Activated CD4-positive, alpha-beta T cell treated with anti-CD3 and anti-CD28 coated beads for 24 hours (primary cell): ENCODE data around the gene OPRL1.

Experiments used
- DNase-seq, 2 donors: peaks; one replicate each; pipeline ENCODE4 v3.0.0-alpha.2; 2020; ENCODE audit warnings: low read depth in 2 of 2

The OPRL1 gene

DNA sequence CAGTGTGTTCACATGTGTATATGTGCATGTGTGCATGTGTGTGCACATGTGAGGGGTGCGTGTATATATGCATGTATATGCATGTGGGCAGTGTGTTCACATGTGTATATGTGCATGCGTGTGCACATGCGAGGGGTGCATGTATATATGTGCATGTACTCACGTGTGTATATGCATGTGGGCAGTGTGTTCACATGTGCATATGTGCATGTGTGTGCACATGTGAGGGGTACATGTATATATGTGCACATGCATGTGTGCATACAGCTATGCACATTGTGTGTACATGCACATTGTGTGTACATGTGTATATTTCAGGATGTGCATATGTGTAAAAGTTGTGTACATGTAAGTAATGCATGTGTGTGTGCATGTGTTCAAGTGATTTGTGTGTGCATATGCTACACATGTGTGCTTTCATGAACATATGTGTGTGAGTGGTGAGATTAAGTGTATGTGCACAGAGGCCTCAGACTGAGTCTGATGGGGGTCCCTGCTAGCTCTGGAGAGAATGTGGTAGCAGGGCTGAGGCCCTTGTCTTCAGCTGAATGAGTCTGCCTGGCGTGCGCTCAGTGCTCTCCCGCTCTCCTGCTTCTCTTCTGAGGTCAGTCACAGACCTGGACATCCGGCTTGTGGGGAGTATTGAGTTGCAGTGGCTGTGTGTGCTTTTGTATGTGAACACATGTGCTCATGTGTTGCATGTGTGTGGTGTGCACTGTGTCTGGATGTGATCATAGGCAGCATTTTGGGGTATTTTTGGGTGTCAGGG lies 64.4 kb downstream of the OPRL1 start:
- DNase-seq = no peak

DNA sequence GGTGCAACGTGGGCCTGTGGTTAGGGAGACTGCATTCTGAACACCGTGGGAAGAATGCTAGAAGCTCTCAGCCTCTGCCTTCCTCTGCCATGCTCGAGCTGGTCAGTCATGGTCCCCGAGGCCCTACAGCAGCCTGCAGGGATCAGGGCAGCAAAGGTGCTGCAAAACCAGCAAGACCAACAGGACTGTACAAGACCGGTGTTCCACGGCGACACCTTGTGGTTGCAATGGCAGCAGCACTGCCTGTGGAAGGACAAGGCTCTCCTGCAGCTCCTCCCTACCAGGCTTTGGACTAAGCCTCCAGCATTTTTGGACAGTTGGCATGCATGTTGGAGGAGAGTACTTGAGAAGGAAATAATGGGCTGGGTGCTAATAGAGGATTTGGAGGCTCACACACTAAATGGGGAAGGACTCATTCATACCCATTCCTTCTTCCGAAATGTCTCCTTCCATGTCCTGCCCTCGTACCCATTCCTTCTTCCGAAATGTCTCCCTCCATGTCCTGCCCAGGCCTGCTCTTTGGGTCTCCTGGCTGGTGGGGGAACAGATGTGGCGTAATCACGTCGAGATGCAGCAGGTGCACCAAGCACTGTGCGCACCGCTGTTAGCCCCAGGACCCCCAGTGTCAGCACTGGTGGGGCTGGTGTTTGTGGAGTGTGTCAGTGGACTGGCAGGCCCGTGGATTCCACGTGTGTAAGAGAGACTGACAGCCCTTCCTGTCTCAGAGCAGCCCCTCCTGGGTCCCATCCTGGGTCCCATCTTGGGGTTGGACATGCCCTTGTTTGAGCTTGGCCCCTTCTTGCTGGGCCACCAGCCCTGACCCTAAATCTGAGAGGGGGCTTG lies 65.8 kb downstream of the OPRL1 start:
- peak in 1 of 2 donors; percentile 22 for DNase-seq

DNA sequence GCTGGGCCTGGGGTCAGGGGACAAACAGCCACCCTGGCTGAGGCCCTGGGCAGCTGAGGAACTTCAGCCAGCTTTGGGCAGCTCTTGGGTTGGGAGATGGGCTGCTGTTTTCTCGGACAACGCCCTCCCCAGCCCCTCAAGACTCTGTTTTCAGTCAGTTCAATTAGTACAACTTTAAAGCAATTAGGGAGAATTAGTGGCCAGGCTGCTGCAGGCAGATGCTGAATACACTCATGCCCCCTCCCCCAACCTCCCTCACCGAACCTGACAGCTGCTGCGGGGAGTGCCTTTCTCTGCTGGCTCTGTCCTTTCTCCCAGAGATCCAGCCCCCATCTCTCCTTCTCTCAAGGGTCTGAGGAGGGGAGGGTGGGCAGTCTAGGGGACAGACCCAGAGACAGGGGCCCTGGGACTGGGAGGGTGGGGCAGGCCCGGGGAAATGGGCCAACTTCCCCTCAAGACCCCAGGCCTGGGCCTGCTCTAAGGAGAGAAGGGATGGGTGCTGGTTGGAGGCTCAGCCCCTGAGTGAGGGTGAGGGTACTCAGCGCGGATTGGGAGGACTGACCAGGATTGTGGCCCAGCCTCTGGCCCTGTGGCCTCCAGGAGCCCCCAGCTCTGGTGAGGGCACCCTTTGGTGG lies 66.5 kb downstream of the OPRL1 start:
- DNase-seq = no peak

DNA sequence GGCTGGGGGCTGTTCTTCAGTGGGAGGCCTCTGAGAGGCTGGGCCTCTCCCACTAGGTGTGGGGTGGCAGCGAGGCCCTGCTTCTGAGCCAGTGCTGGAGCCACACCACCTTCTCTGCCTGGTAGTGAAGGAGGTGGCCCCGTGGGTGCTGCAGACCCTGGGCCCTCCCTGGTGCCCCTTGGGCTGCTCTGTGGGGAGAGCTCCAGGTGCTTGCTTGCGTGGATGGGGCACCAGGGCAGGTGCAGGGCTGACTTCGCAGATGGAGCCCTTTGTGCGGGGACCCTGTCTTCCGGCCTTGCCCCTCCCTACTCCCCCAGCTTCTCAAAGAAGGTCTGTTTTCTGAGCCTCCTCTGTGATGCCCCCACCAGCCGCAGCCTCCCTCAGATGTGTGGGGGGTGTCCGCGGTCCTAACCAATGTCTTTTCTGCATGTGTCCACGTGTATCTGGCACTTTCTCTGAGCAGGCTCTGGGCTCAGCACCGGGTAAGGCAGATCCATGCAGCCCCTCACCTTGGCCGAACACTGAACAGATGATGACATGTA lies 67.1 kb downstream of the OPRL1 start:
- no peak for DNase-seq

DNA sequence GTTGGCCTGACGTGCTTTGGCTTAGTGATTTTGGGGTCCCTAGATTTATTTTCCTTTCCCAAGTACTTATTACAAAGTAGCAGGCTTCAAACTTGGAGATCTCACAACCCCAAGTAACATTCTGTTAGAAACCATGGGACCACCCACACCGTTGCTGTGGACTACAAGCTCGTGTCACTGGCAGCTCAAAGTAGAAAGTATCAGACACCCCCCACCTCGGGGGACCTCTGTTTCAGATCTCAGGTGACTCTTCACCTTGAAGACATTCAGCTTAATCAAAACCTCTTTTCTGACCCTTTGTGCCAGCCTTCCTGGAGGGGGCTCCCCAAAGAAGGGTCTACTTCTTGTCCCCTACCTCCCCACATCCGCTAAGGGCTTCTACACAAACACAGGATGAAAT lies 68.7 kb downstream of the OPRL1 start:
- DNase-seq = no peak

DNA sequence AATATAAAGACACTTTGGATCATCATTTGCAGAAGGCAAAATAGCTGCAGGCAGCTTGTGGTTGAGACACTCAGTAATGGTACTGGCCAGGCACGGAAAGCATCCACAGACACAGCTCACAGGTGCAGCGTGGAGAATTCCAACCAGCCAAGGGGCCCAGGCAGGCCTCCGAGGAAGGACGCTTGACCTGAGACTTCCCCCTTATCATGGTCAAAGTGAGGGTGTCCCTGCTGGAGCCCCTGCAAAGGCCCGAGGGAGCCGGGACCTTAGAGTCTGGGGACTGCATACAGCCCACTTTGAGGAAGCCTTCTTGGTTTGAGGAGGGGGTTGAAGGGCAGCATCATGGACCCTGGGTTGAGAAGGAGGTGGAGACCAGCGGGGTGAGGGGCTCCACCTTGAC lies 69.3 kb downstream of the OPRL1 start:
- no peak for DNase-seq

DNA sequence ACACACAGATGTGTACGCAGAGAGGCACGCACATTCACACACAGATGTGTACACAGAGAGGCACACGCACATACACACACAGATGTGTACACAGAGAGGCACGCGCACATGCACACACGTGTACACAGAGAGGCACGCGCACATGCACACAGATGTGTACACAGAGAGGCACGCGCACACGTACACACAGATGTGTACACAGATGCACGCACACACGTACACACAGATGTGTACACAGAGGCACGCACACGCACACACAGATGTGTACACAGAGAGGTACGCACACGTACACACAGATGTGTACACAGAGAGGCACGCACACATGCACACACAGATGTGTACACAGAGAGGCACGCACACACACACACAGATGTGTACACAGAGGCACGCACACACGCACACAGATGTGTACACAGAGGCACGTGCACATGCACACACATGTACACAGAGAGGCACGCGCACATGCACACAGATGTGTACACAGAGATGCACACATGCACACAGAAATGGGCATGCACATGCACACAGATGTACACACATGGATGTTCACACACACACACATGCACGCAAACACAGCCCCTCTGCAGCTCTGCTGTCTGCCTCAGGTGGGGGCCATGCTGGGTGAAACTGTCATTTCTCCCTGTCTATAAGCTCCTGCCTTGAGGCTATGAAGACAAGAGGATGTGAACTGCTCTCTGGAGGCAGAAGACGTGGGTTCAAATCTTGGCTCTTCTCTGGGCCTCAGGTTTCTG lies 70.1 kb downstream of the OPRL1 start:
- DNase-seq = no peak
